ENCODE results near the gene ADCYAP1R1.

The ADCYAP1R1 gene

GRCh38 chr7:31051598-31052486 is at the start of gene ADCYAP1R1:
Gene ADCYAP1R1, plus strand, starts transcription at chr7:31052308. Its CDS starts 10,957 bp downstream, at chr7:31063265.
- DNase-seq: peak; percentile 79

- no peak for DNase-seq
These were observed 49.0 kb upstream of the ADCYAP1R1 start for GRCh38 chr7:31003097-31003496.

DNA sequence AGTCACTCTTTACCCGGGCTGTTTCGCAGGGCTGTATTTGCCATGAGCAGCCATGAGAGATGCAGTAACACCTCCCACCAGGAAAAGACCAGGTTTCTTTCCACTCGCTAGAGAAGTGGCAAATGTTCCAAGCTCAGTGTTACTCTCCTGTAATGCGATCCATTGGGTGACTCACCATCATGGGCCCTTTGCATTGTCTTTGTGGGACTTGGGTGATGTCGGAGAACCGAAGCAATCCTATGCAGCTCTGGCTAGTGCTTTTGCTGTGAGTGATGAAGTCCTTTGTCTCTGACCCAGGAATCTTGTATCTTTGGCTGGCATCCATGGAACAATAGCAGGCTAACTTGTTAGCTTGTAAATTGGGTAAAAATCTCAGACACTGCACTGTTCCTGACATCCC is 48.4 kb upstream of the ADCYAP1R1 start:
- DNase-seq: no peak

- no peak for DNase-seq
These were observed 47.7 kb upstream of the ADCYAP1R1 start for GRCh38 chr7:31004393-31004792.

DNA sequence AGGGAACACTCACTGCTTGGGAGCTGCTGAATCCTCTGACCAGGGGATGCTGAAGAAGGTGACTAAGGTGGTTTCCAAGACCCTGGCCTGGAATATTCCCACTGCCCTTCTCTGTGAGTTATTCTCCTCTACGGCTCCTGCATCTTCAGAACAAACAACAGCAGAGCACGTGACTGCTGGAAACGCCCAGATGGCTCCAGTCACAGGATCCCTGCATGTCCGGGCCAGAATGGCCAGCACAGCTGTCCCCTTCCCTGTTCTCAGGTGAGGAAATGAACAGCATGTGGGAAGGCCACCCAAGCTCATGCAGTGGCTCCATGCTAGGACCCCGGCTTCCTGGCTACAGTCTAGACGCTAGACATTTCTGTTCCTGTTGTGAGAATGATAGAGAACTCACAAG is 45.3 kb upstream of the ADCYAP1R1 start:
- no peak for DNase-seq

- DNase-seq: no peak
These were observed 44.5 kb upstream of the ADCYAP1R1 start for GRCh38 chr7:31007634-31008033.

DNA sequence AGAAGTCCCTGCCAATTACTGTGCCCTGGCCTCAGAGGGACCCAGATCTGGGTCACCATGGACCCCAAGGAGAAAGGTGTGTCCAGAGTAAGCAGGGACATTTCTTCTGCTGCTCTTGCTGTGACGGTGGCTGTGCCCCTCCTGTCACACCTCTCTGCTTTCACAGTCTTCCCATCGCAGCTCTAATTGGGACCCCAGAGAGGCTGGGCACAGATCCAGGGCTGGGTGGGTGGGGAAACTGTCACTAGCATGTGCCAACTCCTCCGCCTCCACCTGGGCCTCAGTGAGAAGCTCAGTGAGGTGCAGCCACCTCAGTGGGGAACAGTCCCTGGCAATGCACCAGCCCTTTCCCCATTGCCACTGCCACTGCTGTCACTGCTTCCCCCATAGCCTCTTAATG is 37.3 kb upstream of the ADCYAP1R1 start:
- DNase-seq: no peak

GRCh38 chr7:31017032-31017675 is 35.0 kb upstream of the ADCYAP1R1 start:
- no peak for DNase-seq

- no peak for DNase-seq
These were observed 34.4 kb upstream of the ADCYAP1R1 start for GRCh38 chr7:31017721-31018120.

- no peak for DNase-seq
These were observed 32.6 kb upstream of the ADCYAP1R1 start for GRCh38 chr7:31019509-31019908.

- DNase-seq: no peak
These were observed 31.9 kb upstream of the ADCYAP1R1 start for GRCh38 chr7:31020161-31020560.

DNA sequence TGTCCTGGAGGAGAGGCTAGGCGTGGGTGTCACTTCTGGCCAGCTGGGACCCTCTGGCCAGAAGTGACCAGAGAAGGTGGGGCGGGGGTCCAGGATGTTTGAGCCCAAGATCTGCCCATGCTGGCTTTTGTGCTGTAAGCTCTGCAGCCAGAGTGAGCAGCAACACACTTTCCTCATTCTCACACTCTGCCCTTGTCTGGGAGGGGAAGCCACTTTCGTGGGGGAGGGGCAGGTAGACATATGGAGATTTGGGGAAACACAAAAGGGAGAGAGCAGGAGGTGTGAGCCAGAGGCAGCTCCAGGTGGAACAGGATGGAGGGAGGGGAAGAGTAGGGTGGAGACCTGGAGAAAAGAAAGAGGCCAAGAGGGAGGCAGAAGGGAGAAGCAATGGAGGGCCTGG is 31.5 kb upstream of the ADCYAP1R1 start:
- no peak for DNase-seq

DNA sequence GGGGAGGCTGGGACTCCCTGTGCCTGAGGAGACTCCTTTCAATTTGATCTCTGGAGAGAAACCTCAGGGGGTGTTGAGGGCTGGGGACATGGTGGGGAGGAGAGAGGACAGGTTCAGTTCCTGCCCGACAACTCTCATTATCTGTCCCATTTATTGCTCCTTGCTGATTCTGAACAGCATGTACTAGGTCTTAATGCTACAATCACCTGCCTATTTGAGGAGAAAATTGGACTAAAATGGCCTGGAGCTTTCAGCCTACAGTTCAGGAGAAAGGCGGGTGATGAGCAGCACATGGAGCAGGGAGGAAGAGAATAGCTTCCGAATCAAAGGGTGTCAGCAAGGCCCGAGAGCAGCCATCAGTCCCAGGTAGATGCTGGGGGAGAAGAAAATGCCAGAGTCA is 30.0 kb upstream of the ADCYAP1R1 start:
- DNase-seq: no peak

GRCh38 chr7:31022726-31023125 is 29.4 kb upstream of the ADCYAP1R1 start:
- DNase-seq: no peak

GRCh38 chr7:31023877-31024276 is 28.2 kb upstream of the ADCYAP1R1 start:
- DNase-seq: no peak

GRCh38 chr7:31027161-31027965 is 24.7 kb upstream of the ADCYAP1R1 start:
- DNase-seq: peak; percentile 76

- no peak for DNase-seq
These were observed 24.1 kb upstream of the ADCYAP1R1 start for GRCh38 chr7:31028006-31028405.

DNA sequence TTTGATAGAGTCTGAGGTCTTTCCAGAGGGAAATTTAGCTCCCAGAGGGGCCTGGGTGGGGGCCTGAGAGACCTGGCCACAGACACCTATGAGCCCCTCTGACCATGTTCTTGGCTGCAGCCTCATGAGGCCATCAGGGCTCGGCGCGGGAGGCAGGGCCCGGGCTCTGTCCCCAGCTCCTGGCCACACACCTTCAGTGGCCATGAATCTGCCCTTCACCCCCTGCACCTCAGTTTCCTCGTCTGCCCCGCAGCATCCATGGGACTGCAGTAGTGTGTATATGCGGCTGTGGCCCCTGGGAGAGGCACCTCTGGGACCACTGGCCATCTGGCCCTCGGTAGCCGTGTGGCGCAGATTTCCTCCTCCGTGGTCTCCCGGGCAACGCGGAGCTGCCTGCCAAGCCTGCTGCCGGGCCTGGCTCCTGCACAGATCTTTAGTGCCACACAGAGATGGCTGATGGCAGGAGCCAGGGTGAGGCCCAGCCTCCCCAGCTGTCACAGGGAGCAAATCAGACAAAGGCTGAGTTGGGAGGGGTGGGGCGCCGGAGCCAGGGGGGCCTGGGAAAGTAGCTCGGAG is 23.6 kb upstream of the ADCYAP1R1 start:
- peak; percentile 67 for DNase-seq

- DNase-seq: no peak
These were observed 22.7 kb upstream of the ADCYAP1R1 start for GRCh38 chr7:31029251-31030042.

GRCh38 chr7:31033674-31034300 is 18.3 kb upstream of the ADCYAP1R1 start:
- no peak for DNase-seq

DNA sequence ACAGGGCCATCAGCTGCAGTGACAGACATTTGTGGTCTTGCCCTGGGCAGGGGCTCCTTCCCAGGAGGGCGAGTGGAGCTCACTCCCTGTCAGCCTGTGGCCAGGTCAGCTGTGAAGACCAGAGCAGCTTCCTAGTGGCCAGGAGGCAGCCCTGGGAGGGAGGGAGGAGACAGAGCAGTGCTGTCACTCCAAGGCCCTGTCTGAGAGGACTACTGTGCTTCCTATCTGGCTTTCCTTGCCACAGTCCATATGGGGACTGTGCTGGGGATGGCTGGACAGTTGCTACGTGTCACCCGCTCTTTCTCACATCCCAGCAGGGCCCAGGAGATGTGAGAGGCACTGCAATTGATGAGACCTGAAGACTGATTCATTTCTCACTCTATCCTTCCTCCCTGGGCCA is 15.2 kb upstream of the ADCYAP1R1 start:
- no peak for DNase-seq

- peak; percentile 58 for DNase-seq
These were observed 9.0 kb upstream of the ADCYAP1R1 start for GRCh38 chr7:31043051-31043471.
